Psoas muscle (tissue), 8 donors: ENCODE results near the gene TMA7B. TPM values are rescaled to one million over a fixed set of nuclear protein-coding genes. Genes with fewer than 3 reads are reported as not detected.
A peak's percentile ranks its signal among the peaks of the same experiment; 100 is the strongest.

ENCODE experiments used
- ATAC-seq, 4 donors: fragments of 200-7000 bp; cut with Tn5 transposase; one replicate each; pipeline ENCODE4 v1.9.1; 2020; ENCODE audit warnings: moderate library complexity in 3 of 4, mild to moderate bottlenecking in 2 of 4
- DNase-seq, 2 donors: peaks; one replicate each; pipeline ENCODE4 v3.0.0-alpha.2; 2020
- H3K27ac ChIP-seq: fragments of 200-600 bp; one replicate; pipeline ENCODE4 v1.8.0; 2022
- H3K27me3 ChIP-seq, 3 donors: fragments of 200-600 bp in 1 of 3; one replicate each; pipeline versions ENCODE4 v1.6.1 to v1.8.0; 2013 to 2022; ENCODE audit warnings: low read length in 2 of 3, mild to moderate bottlenecking in 2 of 3, moderate library complexity in 1 of 3; ENCODE audit not compliant: insufficient read depth in 3 of 3
- H3K36me3 ChIP-seq, 2 donors: fragments of 200-600 bp in 1 of 2; one replicate each; pipeline versions ENCODE4 v1.6.1 to v1.8.0; 2013 to 2022; ENCODE audit warnings: low read depth in 1 of 2, mild to moderate bottlenecking in 1 of 2, moderate library complexity in 1 of 2; ENCODE audit not compliant: insufficient read depth in 1 of 2
- H3K4me1 ChIP-seq: fragments of 200-600 bp; one replicate; pipeline ENCODE4 v1.8.0; 2022
- H3K4me3 ChIP-seq: fragments of 200-600 bp; one replicate; pipeline ENCODE4 v1.8.0; 2022; ENCODE audit warnings: mild to moderate bottlenecking
- H3K9me3 ChIP-seq: fragments of 200-600 bp; one replicate; pipeline ENCODE4 v1.8.0; 2022
- WGBS, 3 donors: extraction: QIAGEN DNeasy Blood & Tissue Kit; methylation state at CpG; one replicate each; pipeline versions ENCODE4 v1.1.6 to v1.1.7; 2013; 5-methylcytosine and 5-hydroxymethylcytosine counted together
- intact Hi-C, 2 donors: fragments of 100-400 bp; cut with DNase I; formaldehyde crosslinking; loops; one replicate each; pipeline versions ENCODE4 v1.11.0 to v1.14.2; 2022
- polyA plus RNA-seq, 3 donors: library from polyadenylated mRNA; stranded (reverse); fragments of 200-250 nt; gene quantifications; one replicate each; pipeline ENCODE4 v1.2.3, GENCODE V29; 2013
- total RNA-seq, 4 donors: library from RNA; stranded (reverse); fragmentation: NEBNext Ultra II Directional in 2 of 4; extraction: Animal tissue kit (Norgen Biotek cat#: 25700) in 2 of 4; gene quantifications; one replicate each; pipeline versions ENCODE4 v1.2.1 to v1.2.4, GENCODE V29; 2021 to 2023
- TF ChIP-seq, protein P1 (sequence below): fragments of 200-600 bp; IDR thresholded peaks from one replicate; pipeline ENCODE4 v1.8.0; 2022; ENCODE audit warnings: antibody characterized with exemption
- donor health status: healthy with polysubstance abuse.
- donor health status: DM: no; HTN: no; CAD: no; lungs with moderate emphysema.
- donor health status: Bipolar disorder and iron deficiency.
- donor health status: healthy.
- donor health status: DM: yes; HTN: yes; CAD: no.
- donor health status: DM: no; HTN: no; CAD: no.
- donor health status: DM: no; HTN: no; CAD: no.
- donor health status: DM: yes; HTN: yes; CAD: no.

Gene TMA7B
- total and polyA plus RNA-seq, 7 donors = not detected

- intact Hi-C loops = no loop called here
- Histone ChIP-seq H3K4me1 (no peaks in the 10 kb centered on the region), H3K4me3 (no peak overlapping the region), H3K27me3 (peaks cover 0 to 22% (median 1%) of the 10 kb centered on the region in 3 donors), H3K9me3 (no peaks in the 10 kb centered on the region), H3K27ac (no peak overlapping the region), H3K36me3 (no peaks in the 10 kb centered on the region)
- DNase-seq = no peak
- WGBS, 3 donors = 90 to 97% (median 96%) methylated on average over 4 of the region's 4 CpGs
- ATAC-seq = no peak
- TF ChIP-seq, protein P1, sequence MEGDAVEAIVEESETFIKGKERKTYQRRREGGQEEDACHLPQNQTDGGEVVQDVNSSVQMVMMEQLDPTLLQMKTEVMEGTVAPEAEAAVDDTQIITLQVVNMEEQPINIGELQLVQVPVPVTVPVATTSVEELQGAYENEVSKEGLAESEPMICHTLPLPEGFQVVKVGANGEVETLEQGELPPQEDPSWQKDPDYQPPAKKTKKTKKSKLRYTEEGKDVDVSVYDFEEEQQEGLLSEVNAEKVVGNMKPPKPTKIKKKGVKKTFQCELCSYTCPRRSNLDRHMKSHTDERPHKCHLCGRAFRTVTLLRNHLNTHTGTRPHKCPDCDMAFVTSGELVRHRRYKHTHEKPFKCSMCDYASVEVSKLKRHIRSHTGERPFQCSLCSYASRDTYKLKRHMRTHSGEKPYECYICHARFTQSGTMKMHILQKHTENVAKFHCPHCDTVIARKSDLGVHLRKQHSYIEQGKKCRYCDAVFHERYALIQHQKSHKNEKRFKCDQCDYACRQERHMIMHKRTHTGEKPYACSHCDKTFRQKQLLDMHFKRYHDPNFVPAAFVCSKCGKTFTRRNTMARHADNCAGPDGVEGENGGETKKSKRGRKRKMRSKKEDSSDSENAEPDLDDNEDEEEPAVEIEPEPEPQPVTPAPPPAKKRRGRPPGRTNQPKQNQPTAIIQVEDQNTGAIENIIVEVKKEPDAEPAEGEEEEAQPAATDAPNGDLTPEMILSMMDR = no peak
These were observed 40.9 kb downstream of the TMA7B start for GRCh38 chr22:40001106-40001505.

DNA sequence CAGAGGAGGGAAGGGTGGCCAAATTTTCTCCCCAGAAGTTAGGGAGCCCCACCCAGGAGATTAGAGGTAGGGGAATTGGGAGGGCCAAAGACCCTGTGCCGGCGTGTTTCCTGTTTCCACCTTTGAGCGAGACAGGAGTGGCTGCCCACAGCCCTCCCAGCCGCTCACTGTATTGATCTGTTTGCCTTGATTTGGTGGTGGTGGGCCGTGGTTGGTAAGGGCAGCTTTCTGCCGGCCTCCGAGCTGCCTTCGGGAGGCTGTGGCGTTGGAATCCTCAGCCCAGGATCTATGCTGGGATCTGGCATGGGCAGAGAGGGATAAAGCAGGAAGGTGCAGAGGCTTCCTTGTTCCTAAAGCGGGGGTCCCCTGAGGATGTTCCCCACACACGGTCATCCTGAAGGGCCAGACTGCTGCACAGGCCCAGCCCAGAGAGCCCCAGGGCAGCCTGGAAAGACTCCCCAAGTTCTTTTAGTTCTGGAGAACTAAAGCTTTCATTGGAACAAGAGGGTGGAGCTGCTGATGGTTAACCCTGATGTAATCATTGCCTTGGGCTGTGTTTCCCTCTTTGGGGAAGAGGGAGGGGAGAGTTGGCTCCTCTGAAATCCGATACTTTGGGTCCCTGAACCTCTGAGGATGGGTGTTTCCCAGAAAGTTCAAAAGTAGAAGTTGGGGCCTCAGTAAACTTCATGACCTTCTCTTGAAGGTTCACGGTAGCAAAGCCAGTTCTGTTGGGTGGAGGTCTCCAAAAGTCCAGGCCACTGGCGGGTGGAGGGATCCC, 41.8 kb downstream of the TMA7B start:
- Histone ChIP-seq H3K4me3 (no peak overlapping the region), H3K27me3 (peaks cover 0 to 18% (median 1%) of the 10 kb centered on the region in 3 donors), H3K27ac (no peak overlapping the region), H3K9me3 (no peaks in the 10 kb centered on the region), H3K36me3 (no peaks in the 10 kb centered on the region), H3K4me1 (no peaks in the 10 kb centered on the region)
- ATAC-seq = no peak
- intact Hi-C loops = no loop called here
- DNase-seq = no peak
- WGBS, 3 donors = 67 to 81% (median 78%) methylated on average over 14 of the region's 14 CpGs
- TF ChIP-seq, protein P1 = no peak

DNA sequence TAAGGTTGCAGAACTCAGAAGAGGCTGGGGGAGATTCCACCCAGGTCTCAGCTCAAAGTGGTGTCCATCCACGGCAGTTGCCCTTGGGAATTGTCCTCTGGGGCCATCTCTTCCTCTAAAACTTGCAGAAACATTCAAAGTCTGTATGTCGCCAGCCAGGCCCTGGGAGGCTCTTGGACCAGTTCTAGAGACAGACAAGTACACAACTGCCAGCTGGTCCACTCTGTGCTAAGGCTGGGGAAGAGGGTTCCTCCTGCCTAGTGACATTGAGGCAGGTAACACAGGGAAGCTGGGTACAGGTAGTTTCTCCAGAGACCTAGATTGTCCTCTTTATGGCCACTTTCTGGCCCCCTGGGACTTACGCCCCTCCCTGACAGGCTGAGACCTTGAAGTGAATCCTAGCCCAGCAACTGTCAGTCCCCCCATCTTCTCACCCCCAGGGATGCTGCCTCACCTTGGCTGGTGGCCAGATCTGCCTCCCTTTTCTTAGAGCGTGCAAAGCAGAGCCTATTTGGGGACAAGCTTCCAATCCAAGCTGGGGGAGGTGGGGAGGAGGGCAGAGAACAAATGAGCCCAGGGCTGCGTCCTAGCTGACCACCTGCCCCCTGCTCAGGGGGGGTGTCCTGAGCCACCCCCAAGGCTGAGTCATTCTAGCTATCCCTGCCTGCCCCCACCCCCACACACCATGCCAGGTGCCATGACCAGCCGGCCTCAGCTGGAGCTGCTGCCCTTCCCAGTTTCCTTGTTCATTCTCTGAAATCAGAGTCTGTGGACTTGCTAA, 42.9 kb downstream of the TMA7B start:
- TF ChIP-seq, protein P1 = no peak
- Histone ChIP-seq H3K27ac (no peak overlapping the region), H3K27me3 (peaks cover 0 to 11% (median 1%) of the 10 kb centered on the region in 3 donors), H3K9me3 (no peaks in the 10 kb centered on the region), H3K4me1 (no peaks in the 10 kb centered on the region), H3K4me3 (no peak overlapping the region), H3K36me3 (no peaks in the 10 kb centered on the region)
- ATAC-seq (no peak), DNase-seq (no peak)
- intact Hi-C loops = no loop called here
- WGBS, 3 donors = 56 to 63% (median 62%) methylated on average over 6 of the region's 6 CpGs

GRCh38 chr22:40004836-40005235, 44.6 kb downstream of the TMA7B start:
- TF ChIP-seq, protein P1 = no peak
- WGBS, 3 donors = 78 to 82% (median 80%) methylated on average over 6 of the region's 6 CpGs
- H3K27me3 ChIP-seq = peaks cover 2 to 26% (median 5%) of the 10 kb centered on the region in 3 donors

More at GRCh38 chr22:40004836-40005235, 44.6 kb downstream of the TMA7B start:
- H3K4me1 ChIP-seq = no peaks in the 10 kb centered on the region
- no peak overlapping the region for H3K27ac ChIP-seq
- ATAC-seq (no peak), DNase-seq (peak in 1 of 2 donors; percentile 15)
- no peaks in the 10 kb centered on the region for H3K36me3 ChIP-seq
- no peak overlapping the region for H3K4me3 ChIP-seq
- intact Hi-C loops = no loop called here
- H3K9me3 ChIP-seq = no peaks in the 10 kb centered on the region
